Central memory CD4-positive, alpha-beta T cell (primary cell): ENCODE measurements around the gene THUMPD3.

ENCODE experiments used
- DNase-seq: peaks from one replicate; pipeline ENCODE4 v3.0.0; 2022

The THUMPD3 gene

GRCh38 chr3:9397906-9398699, 35.2 kb downstream of the THUMPD3 start:
- DNase-seq = peak; percentile 33

- DNase-seq = peak; percentile 35
Measured at GRCh38 chr3:9398700-9399336, 36.0 kb downstream of the THUMPD3 start.

GRCh38 chr3:9399337-9399703, 36.5 kb downstream of the THUMPD3 start:
- DNase-seq = no peak

GRCh38 chr3:9399746-9400145, 36.9 kb downstream of the THUMPD3 start:
- DNase-seq = no peak

GRCh38 chr3:9400616-9401015, 37.8 kb downstream of the THUMPD3 start:
- DNase-seq = no peak

GRCh38 chr3:9401986-9402385, 39.1 kb downstream of the THUMPD3 start:
- no peak for DNase-seq

- no peak for DNase-seq
Measured at GRCh38 chr3:9402410-9403228, 39.8 kb downstream of the THUMPD3 start.

GRCh38 chr3:9403463-9403862, 40.6 kb downstream of the THUMPD3 start:
- DNase-seq = no peak

- DNase-seq = no peak
Measured at GRCh38 chr3:9404680-9405079, 41.8 kb downstream of the THUMPD3 start.

GRCh38 chr3:9405756-9406155, 42.9 kb downstream of the THUMPD3 start:
- no peak for DNase-seq

- no peak for DNase-seq
Measured at GRCh38 chr3:9406856-9407626, 44.2 kb downstream of the THUMPD3 start.

- no peak for DNase-seq
Measured at GRCh38 chr3:9408061-9408460, 45.2 kb downstream of the THUMPD3 start.

- DNase-seq = no peak
Measured at GRCh38 chr3:9408546-9408945, 45.7 kb downstream of the THUMPD3 start.

GRCh38 chr3:9409981-9410854, 47.4 kb downstream of the THUMPD3 start:
- DNase-seq = no peak

- no peak for DNase-seq
Measured at GRCh38 chr3:9411302-9411701, 48.4 kb downstream of the THUMPD3 start.

- no peak for DNase-seq
Measured at GRCh38 chr3:9412293-9412692, 49.4 kb downstream of the THUMPD3 start.

GRCh38 chr3:9414826-9415225, 52.0 kb downstream of the THUMPD3 start:
- DNase-seq = no peak

GRCh38 chr3:9415485-9416138, 52.8 kb downstream of the THUMPD3 start:
- DNase-seq = no peak

- DNase-seq = no peak
Measured at GRCh38 chr3:9416139-9416780, 53.4 kb downstream of the THUMPD3 start.

- no peak for DNase-seq
Measured at GRCh38 chr3:9420850-9421549, 58.1 kb downstream of the THUMPD3 start.
